ENCODE results near the gene SLC39A9. TPM values are rescaled to one million over a fixed set of nuclear protein-coding genes. Genes with fewer than 3 reads are reported as not detected.

Gene SLC39A9
- total and polyA plus RNA-seq, 2 of the 4 experiments (the other 2 are of a cell fraction): 41.4 to 168 TPM

GRCh38 chr14:69489495-69489894 is 91.0 kb downstream of the SLC39A9 start:
- H2BK120ac ChIP-seq (ENCODE audit: low read depth, low read length): no peak overlapping the region
- dilution Hi-C loops (cut with HindIII; ENCODE audit: low sequenced_read_pairs, unreplicated experiment) (no loop called here), intact Hi-C loops (cut with micrococcal nuclease) (no loop called here), in situ Hi-C loops (cut with MboI; ENCODE audit: low sequenced_read_pairs) (no loop called here)
- ATAC-seq (ENCODE audit: low read depth) (no peak), DNase-seq (no peak)
- no peak overlapping the region for H3K14ac ChIP-seq (replicated peaks; ENCODE audit: low read depth, low read length)
- no peak overlapping the region for H3K27ac ChIP-seq (ENCODE audit: insufficient read depth, low read length)
- BruUV-seq (replicated peaks): no TSS peak
- ChIA-PET CTCF (interaction anchor here (0.6 kb wide), 1 partner anchor 64 kb away, joined by 5 read pairs; no protein-coding TSS in a partner anchor), POLR2A (ENCODE audit: unreplicated experiment) (interaction anchor here (0.6 kb wide), 1 partner anchor 277 kb away, joined by 3 read pairs; no protein-coding TSS in a partner anchor)
- H3K36me3 ChIP-seq (ENCODE audit: control insufficient read depth, insufficient read depth, low read length): no peaks in the 10 kb centered on the region
- no peak overlapping the region for H3K4me2 ChIP-seq (ENCODE audit: low read depth, low read length)
- no peak overlapping the region for H3K9ac ChIP-seq (ENCODE audit: low read depth, low read length)
- H3K4me1 ChIP-seq (ENCODE audit: control insufficient read depth, insufficient read depth, low read length): no peaks in the 10 kb centered on the region
- H4K20me1 ChIP-seq (ENCODE audit: insufficient read depth, low read length): no peaks in the 10 kb centered on the region
- H2AFZ ChIP-seq (replicated peaks; ENCODE audit: low read length, poor library complexity): no peak overlapping the region
- H3K4ac ChIP-seq (ENCODE audit: low read depth, low read length): no peak overlapping the region
- no peak overlapping the region for H2AK5ac ChIP-seq (ENCODE audit: low read depth, low read length)
- H3K56ac ChIP-seq (ENCODE audit: extremely low read depth, insufficient read depth, low read length): no peak overlapping the region
- H2BK5ac ChIP-seq (ENCODE audit: low read depth, low read length, poor library complexity, severe bottlenecking): no peak overlapping the region
- H2BK15ac ChIP-seq (ENCODE audit: low read depth, low read length): no peak overlapping the region
- no peak overlapping the region for H3K23ac ChIP-seq (ENCODE audit: low read depth, low read length)
- H3K18ac ChIP-seq (ENCODE audit: low read depth, low read length): no peak overlapping the region
- no peak overlapping the region for H4K91ac ChIP-seq (ENCODE audit: insufficient read depth, low read depth, low read length)
- H3K4me3 ChIP-seq (ENCODE audit: insufficient read depth, low read depth, low read length): no peak overlapping the region
- TF ChIP-seq CHD1 (IDR thresholded peaks at IDR 0.05; ENCODE audit: low read depth, low read length) (no peak), RFX5 (IDR thresholded peaks at IDR 0.05; ENCODE audit: low read depth, low read length) (no peak), CTCF (conservative IDR thresholded peaks at IDR 0.05; ENCODE audit: low read depth, low read length) (no peak), USF2 (IDR thresholded peaks at IDR 0.05; ENCODE audit: low read depth, low read length) (no peak)
- peaks cover 79% of the 10 kb centered on the region for H3K27me3 ChIP-seq (ENCODE audit: control insufficient read depth, insufficient read depth, low read length)
- H2AK9ac ChIP-seq (replicated peaks; ENCODE audit: low read depth, low read length, poor library complexity): no peak overlapping the region
- H2BK20ac ChIP-seq (ENCODE audit: low read depth, low read length): no peak overlapping the region
- no peak overlapping the region for H4K5ac ChIP-seq (ENCODE audit: low read depth, low read length)
- no peak overlapping the region for H4K8ac ChIP-seq (ENCODE audit: low read depth in 2 of 2, low read length in 2 of 2)
- H3K79me1 ChIP-seq (ENCODE audit: low read depth in 1 of 2, low read length in 2 of 2): no peaks in the 10 kb centered on the region
- no peaks in the 10 kb centered on the region for H3K9me1 ChIP-seq (ENCODE audit: insufficient read depth, low read length)
- no peaks in the 10 kb centered on the region for H3K9me3 ChIP-seq (ENCODE audit: control insufficient read depth, insufficient read depth, low read length)
